Upper lobe of left lung (tissue), 6 donors: ENCODE results near the gene ACSL1. TPM values are rescaled to one million over a fixed set of nuclear protein-coding genes. Genes with fewer than 3 reads are reported as not detected.

Experiments used
- ATAC-seq, 2 donors: fragments of 200-7000 bp; cut with Tn5 transposase; one replicate each; pipeline ENCODE4 v1.9.1; 2022; ENCODE audit warnings: mild to moderate bottlenecking in 2 of 2, moderate library complexity in 2 of 2; ENCODE audit not compliant: low FRiP score in 2 of 2
- DNase-seq, 2 donors: peaks; one replicate each; pipeline ENCODE4 v3.0.0-alpha.2; 2019 to 2020
- H3K27ac ChIP-seq, 4 donors: fragments of 200-600 bp; sonication (generic); one replicate each; pipeline ENCODE4 v1.5.1; 2016 to 2019
- H3K27me3 ChIP-seq, 4 donors: fragments of 200-600 bp; sonication (generic); one replicate each; pipeline ENCODE4 v1.5.1; 2017 to 2019
- H3K36me3 ChIP-seq, 4 donors: fragments of 200-600 bp; sonication (generic); one replicate each; pipeline ENCODE4 v1.5.1; 2016 to 2019
- H3K4me1 ChIP-seq, 4 donors: fragments of 200-600 bp; sonication (generic); one replicate each; pipeline ENCODE4 v1.5.1; 2018 to 2019
- H3K4me3 ChIP-seq, 4 donors: fragments of 200-600 bp; sonication (generic); one replicate each; pipeline ENCODE4 v1.5.1; 2017 to 2019; ENCODE audit warnings: mild to moderate bottlenecking in 2 of 4, moderate library complexity in 1 of 4
- H3K9me3 ChIP-seq, 4 donors: fragments of 200-600 bp; sonication (generic); one replicate each; pipeline ENCODE4 v1.5.1; 2018 to 2019
- CTCF ChIP-seq, 6 experiments: fragments of 450-650 bp in 4 of 6; fragments of 200-600 bp in 2 of 6; sonication (generic) in 2 of 6; IDR thresholded peaks; one replicate each; pipeline ENCODE4 v1.5.1; 2016 to 2019; ENCODE audit warnings: antibody characterized with exemption in 6 of 6
- EP300 ChIP-seq, 4 donors: sonication (generic); formaldehyde crosslinking; IDR thresholded peaks; one replicate each; pipeline ENCODE4 v1.5.1; 2017; ENCODE audit warnings: antibody characterized with exemption in 4 of 4, control low read depth in 2 of 4
- POLR2A ChIP-seq, 4 donors: fragments of 450-650 bp; IDR thresholded peaks; one replicate each; pipeline ENCODE4 v1.5.1; 2016 to 2017; ENCODE audit warnings: antibody characterized with exemption in 4 of 4, mild to moderate bottlenecking in 2 of 4
- POLR2AphosphoS5 ChIP-seq, 2 donors: sonication (generic); formaldehyde crosslinking; IDR thresholded peaks; one replicate each; pipeline ENCODE4 v1.5.1; 2017; ENCODE audit warnings: antibody characterized with exemption in 2 of 2
- WGBS, 2 donors: methylation state at CpG; one replicate each; pipeline ENCODE4 v1.1.5; 2017 to 2018; 5-methylcytosine and 5-hydroxymethylcytosine counted together
- total RNA-seq, 6 donors: library from RNA; depleted of rRNA in 4 of 6; stranded (reverse); fragments of >200 nt in 4 of 6; gene quantifications; one replicate each; pipeline versions ENCODE4 v1.1.0 to v1.2.1, GENCODE V29; 2016 to 2021
- donor health status: DM: no; HTN: no; CAD: no; lungs with moderate emphysema.
- donor health status: DM: no; HTN: yes; CAD: no; lungs with severe emphysema.

ACSL1 gene
- total RNA-seq, 6 donors from 2014 or later = 208 to 306 (median 234) TPM

GRCh38 chr4:184806711-184807110, 19.1 kb downstream of the ACSL1 start:
- H3K27me3 ChIP-seq = no peaks in the 10 kb centered on the region
- DNase-seq (no peak), ATAC-seq (no peak)
- no peak overlapping the region for H3K4me3 ChIP-seq
- peaks cover 8 to 49% (median 34%) of the 10 kb centered on the region in 4 donors for H3K4me1 ChIP-seq
- 83 to 92% methylated on average over 1 of the region's 1 CpG for WGBS, 2 donors
- no peaks in the 10 kb centered on the region for H3K9me3 ChIP-seq
- TF ChIP-seq CTCF (IDR thresholded peaks at IDR 0.05) = no peak
- TF ChIP-seq POLR2AphosphoS5 (IDR thresholded peaks at IDR 0.05) = no peak
- no peak for TF ChIP-seq POLR2A (IDR thresholded peaks at IDR 0.05)
- TF ChIP-seq EP300 (IDR thresholded peaks at IDR 0.05) = no peak
- peaks cover 0 to 10% (median 3%) of the 10 kb centered on the region in 4 donors for H3K36me3 ChIP-seq
- H3K27ac ChIP-seq = peak overlapping the region in 3 of 4 donors; percentile 50 to 85 (median 80)

- TF ChIP-seq EP300 (IDR thresholded peaks at IDR 0.05) = no peak
- TF ChIP-seq POLR2A (IDR thresholded peaks at IDR 0.05) = no peak
- no peak for TF ChIP-seq POLR2AphosphoS5 (IDR thresholded peaks at IDR 0.05)
- TF ChIP-seq CTCF (IDR thresholded peaks at IDR 0.05) = no peak
- DNase-seq (peak in 1 of 2 donors; percentile 30), ATAC-seq (no peak)
- peaks cover 8 to 46% (median 36%) of the 10 kb centered on the region in 4 donors for H3K4me1 ChIP-seq
- H3K9me3 ChIP-seq = no peaks in the 10 kb centered on the region
- H3K27me3 ChIP-seq = no peaks in the 10 kb centered on the region
- peaks cover 0 to 16% (median 3%) of the 10 kb centered on the region in 4 donors for H3K36me3 ChIP-seq
- H3K4me3 ChIP-seq = no peak overlapping the region
- peak overlapping the region; percentile 14 to 85 (median 65) for H3K27ac ChIP-seq
- WGBS, 2 donors = 73 to 76% methylated on average over 2 of the region's 2 CpGs
Observed at GRCh38 chr4:184806229-184806550, 19.6 kb downstream of the ACSL1 start.

- DNase-seq (peak; percentile 52 to 94), ATAC-seq (peak; percentile 68 to 94)
- Histone ChIP-seq H3K4me1 (peaks cover 8 to 45% (median 36%) of the 10 kb centered on the region in 4 donors), H3K9me3 (no peaks in the 10 kb centered on the region), H3K4me3 (peak overlapping the region in 3 of 4 donors; percentile 25 to 43 (median 38)), H3K36me3 (peaks cover 0 to 18% (median 4%) of the 10 kb centered on the region in 4 donors), H3K27ac (peak overlapping the region; percentile 14 to 85 (median 65)), H3K27me3 (no peaks in the 10 kb centered on the region)
- peak in 2 of 4 donors; percentile 32 to 69 for TF ChIP-seq POLR2A (IDR thresholded peaks at IDR 0.05)
- peak in 2 of 4 donors; percentile 31 to 95 for TF ChIP-seq EP300 (IDR thresholded peaks at IDR 0.05)
- no peak for TF ChIP-seq CTCF (IDR thresholded peaks at IDR 0.05)
- TF ChIP-seq POLR2AphosphoS5 (IDR thresholded peaks at IDR 0.05) = peak in 1 of 2 donors; percentile 89
- WGBS, 2 donors = 64 to 77% methylated on average over 7 to 11 of the region's 11 CpGs
Observed at GRCh38 chr4:184805462-184806228, 20.1 kb downstream of the ACSL1 start.

GRCh38 chr4:184804621-184805020, 21.1 kb downstream of the ACSL1 start:
- TF ChIP-seq EP300 (IDR thresholded peaks at IDR 0.05) (no peak), CTCF (IDR thresholded peaks at IDR 0.05) (no peak), POLR2A (IDR thresholded peaks at IDR 0.05) (no peak), POLR2AphosphoS5 (IDR thresholded peaks at IDR 0.05) (no peak)
- ATAC-seq (no peak), DNase-seq (no peak)
- Histone ChIP-seq H3K27me3 (no peaks in the 10 kb centered on the region), H3K27ac (peak overlapping the region in 3 of 4 donors; percentile 25 to 85 (median 80)), H3K4me1 (peaks cover 8 to 55% (median 33%) of the 10 kb centered on the region in 4 donors), H3K36me3 (peaks cover 0 to 28% (median 9%) of the 10 kb centered on the region in 4 donors), H3K4me3 (peak overlapping the region in 3 of 4 donors; percentile 25 to 43 (median 38)), H3K9me3 (no peaks in the 10 kb centered on the region)
- WGBS, 2 donors = 70 to 76% methylated on average over 5 of the region's 5 CpGs
